ENCODE measurements around the gene UBE2D2. TPM values are rescaled to one million over a fixed set of nuclear protein-coding genes. Genes with fewer than 3 reads are reported as not detected.
A peak's percentile ranks its signal among the peaks of the same experiment; 100 is the strongest.

Gene UBE2D2
- total and polyA plus RNA-seq, 2 experiments from 2014 or later, result 120 to 172 TPM

DNA sequence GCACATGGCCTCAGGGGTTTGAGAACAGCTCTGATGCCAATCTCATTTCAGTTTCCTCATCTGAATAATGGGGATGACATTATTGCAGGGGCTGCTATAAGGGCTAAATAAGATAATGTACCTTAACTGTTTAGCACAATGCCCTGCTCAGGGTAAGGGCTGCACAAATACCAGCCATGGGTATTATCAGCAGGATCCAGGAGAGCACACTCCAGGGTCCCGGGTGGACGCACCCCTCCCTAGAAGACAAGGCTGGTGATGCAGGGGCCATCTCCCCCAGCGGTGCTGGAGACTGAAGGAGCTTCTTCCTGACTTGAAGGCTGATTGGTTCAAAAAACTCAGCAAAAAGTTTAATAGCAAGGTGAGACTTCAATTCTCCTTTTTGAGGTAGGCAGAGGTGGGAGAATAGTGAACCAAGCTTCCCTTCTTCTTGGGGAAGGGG is 84.3 kb downstream of the UBE2D2 start (continued):
- no peak for TF ChIP-seq ZNF462 (CRISPR knock-in tag; IDR thresholded peaks at IDR 0.05)

GRCh38 chr5:139646111-139646510 is 85.0 kb downstream of the UBE2D2 start:
- H3K4me1 ChIP-seq (ENCODE audit: insufficient read depth), result peaks cover 43% of the 10 kb centered on the region
- no peaks in the 10 kb centered on the region for H3K9me2 ChIP-seq (ENCODE audit: insufficient read depth)
- H2AFZ ChIP-seq, result no peak overlapping the region
- H3K9me3 Mint-ChIP-seq, result peaks cover 5% of the 10 kb centered on the region; the same call in 1 of the 3 replicates
- H3K4me1 Mint-ChIP-seq, result peaks cover 59% of the 10 kb centered on the region
- H3K4me3 ChIP-seq, result peak overlapping the region; percentile 96
- H3K27me3 Mint-ChIP-seq (ENCODE audit: insufficient read depth, low read depth, poor library complexity), result peaks cover 55% of the 10 kb centered on the region
- H3K27me3 ChIP-seq (ENCODE audit: insufficient read depth), result peaks cover 53% of the 10 kb centered on the region
- H3K27ac Mint-ChIP-seq, result no peak overlapping the region
- peak overlapping the region; percentile 98; the same call in 1 of the 2 replicates for H3K4me2 ChIP-seq
- H3K36me3 ChIP-seq (ENCODE audit: insufficient read depth), result no peaks in the 10 kb centered on the region
- H3K79me2 ChIP-seq (replicated peaks; ENCODE audit: insufficient read depth), result peaks cover 24% of the 10 kb centered on the region
- DNase-seq (ENCODE audit: low spot score) (no peak), ATAC-seq (no peak)
- no peak overlapping the region for H3K27ac ChIP-seq (ENCODE audit: low read depth)
- H3K4me3 Mint-ChIP-seq, result peak overlapping the region; percentile 83; the same call in 2 of the 3 replicates
- H3K36me3 Mint-ChIP-seq (ENCODE audit: low read depth), result peaks cover 12% of the 10 kb centered on the region
- H3F3A ChIP-seq (replicated peaks; ENCODE audit: low read depth), result peaks cover 27% of the 10 kb centered on the region
- peaks cover 8% of the 10 kb centered on the region; the same call in 1 of the 2 replicates for H4K20me1 ChIP-seq (replicated peaks; ENCODE audit: insufficient read depth)
- TF ChIP-seq, protein P1, sequence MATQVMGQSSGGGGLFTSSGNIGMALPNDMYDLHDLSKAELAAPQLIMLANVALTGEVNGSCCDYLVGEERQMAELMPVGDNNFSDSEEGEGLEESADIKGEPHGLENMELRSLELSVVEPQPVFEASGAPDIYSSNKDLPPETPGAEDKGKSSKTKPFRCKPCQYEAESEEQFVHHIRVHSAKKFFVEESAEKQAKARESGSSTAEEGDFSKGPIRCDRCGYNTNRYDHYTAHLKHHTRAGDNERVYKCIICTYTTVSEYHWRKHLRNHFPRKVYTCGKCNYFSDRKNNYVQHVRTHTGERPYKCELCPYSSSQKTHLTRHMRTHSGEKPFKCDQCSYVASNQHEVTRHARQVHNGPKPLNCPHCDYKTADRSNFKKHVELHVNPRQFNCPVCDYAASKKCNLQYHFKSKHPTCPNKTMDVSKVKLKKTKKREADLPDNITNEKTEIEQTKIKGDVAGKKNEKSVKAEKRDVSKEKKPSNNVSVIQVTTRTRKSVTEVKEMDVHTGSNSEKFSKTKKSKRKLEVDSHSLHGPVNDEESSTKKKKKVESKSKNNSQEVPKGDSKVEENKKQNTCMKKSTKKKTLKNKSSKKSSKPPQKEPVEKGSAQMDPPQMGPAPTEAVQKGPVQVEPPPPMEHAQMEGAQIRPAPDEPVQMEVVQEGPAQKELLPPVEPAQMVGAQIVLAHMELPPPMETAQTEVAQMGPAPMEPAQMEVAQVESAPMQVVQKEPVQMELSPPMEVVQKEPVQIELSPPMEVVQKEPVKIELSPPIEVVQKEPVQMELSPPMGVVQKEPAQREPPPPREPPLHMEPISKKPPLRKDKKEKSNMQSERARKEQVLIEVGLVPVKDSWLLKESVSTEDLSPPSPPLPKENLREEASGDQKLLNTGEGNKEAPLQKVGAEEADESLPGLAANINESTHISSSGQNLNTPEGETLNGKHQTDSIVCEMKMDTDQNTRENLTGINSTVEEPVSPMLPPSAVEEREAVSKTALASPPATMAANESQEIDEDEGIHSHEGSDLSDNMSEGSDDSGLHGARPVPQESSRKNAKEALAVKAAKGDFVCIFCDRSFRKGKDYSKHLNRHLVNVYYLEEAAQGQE (IDR thresholded peaks at IDR 0.05; ENCODE audit: unreplicated experiment), result no peak
- TF ChIP-seq EZH2 (IDR thresholded peaks at IDR 0.05; ENCODE audit: low read depth, unreplicated experiment) (no peak), JUNB (IDR thresholded peaks at IDR 0.05; ENCODE audit: unreplicated experiment) (no peak), ZNF331 (CRISPR knock-in tag; IDR thresholded peaks at IDR 0.05; ENCODE audit: low read depth) (no peak), ZNF462 (CRISPR knock-in tag; IDR thresholded peaks at IDR 0.05) (no peak)
